Hindlimb muscle (tissue), 1 donor: ENCODE data around the gene ALK. TPM values are rescaled to one million over a fixed set of nuclear protein-coding genes. Genes with fewer than 3 reads are reported as not detected.
"Not testable (repeated sequence)": the region's sequence is repeated elsewhere in the genome, so short reads cannot be mapped to it uniquely, and the experiment has no call there.

ENCODE experiments used
- DNase-seq: peaks from one replicate; pipeline ENCODE4 v3.0.0-alpha.2; 2013
- polyA plus RNA-seq: library from polyadenylated mRNA; unstranded; fragments of 120-200 nt; gene quantifications from one replicate; pipeline ENCODE4 v1.2.1, GENCODE V29; 2013; ENCODE audit not compliant: insufficient read length

The ALK gene
- polyA plus RNA-seq, 1 donor = 0.18 TPM

GRCh38 chr2:29263886-29264285 is 657.5 kb downstream of the ALK start:
- DNase-seq = no peak

- DNase-seq = no peak
Measured at GRCh38 chr2:29262681-29263260, 658.6 kb downstream of the ALK start.

DNA sequence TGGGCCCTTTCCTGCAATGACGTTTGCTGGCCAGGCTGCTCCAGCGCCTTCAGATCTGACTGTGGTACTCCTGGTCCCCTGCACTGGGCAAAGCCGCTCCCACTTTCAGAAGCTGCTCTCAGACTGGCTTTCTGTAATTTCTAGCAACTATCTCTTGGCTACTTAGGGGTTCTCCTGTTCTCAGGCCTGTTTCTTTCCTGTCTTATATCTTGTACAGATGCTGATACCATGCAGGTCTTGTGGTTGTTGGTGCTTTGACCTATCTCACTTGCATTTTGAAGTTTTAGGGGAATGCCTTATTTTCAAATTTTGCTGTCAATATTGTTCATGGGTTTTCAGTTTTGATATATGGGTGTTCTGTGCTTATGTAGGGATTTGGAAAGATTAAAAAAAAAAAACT is 660.4 kb downstream of the ALK start:
- no peak for DNase-seq

DNA sequence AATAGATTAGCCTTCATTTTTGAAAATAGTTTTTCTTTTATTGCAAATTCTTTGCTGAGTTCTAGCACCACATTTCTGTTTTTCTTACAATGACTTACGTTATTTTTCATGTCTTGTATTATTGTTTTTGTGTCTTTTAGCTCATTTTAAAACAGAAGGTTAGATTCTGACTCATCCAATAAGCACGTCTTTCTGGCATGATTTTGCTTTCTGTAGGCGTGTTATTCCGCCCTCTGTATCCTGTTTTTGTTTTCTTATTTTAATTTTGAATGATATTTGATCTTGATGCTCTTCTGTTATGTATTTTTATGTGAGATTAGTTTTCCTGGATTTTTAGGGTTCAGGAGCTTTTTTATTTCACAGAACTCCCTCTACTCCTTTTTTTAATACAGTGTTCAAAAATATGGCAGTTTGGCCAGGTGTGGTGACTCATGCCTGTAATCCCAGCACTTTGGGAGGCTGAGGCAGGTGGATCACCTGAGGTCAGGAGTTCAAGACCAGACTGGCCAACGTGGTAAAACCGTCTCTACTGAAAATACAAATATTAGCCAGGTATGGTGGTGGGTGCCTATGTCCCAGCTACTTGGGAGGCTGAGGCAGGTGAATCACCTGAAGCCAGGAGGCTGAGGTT is 661.1 kb downstream of the ALK start:
- DNase-seq = no peak

- no peak for DNase-seq
Measured at GRCh38 chr2:29259221-29259620, 662.2 kb downstream of the ALK start.

DNA sequence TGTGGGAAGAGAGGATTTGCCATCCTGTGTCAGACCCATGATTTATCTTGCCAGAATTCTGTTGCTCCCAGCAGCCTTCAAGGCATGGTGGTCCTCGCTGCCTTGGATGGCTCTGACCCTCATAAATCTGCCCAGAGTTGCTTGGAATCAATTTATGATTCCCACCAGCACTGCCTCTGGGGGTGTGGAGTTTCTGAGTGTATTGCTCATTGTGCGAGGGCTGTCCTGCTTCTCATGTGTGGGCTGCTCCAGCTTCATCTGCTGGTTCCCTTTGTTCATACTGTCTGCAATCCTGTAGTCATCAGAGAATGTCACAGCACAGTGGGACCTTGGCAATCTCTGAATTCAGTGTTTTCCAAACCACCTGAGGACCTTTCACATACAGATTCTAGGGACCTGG is 666.4 kb downstream of the ALK start:
- DNase-seq = no peak

GRCh38 chr2:29253495-29254275 is 667.7 kb downstream of the ALK start:
- DNase-seq = not testable (repeated sequence)

- no peak for DNase-seq
Measured at GRCh38 chr2:29253026-29253425, 668.4 kb downstream of the ALK start.

DNA sequence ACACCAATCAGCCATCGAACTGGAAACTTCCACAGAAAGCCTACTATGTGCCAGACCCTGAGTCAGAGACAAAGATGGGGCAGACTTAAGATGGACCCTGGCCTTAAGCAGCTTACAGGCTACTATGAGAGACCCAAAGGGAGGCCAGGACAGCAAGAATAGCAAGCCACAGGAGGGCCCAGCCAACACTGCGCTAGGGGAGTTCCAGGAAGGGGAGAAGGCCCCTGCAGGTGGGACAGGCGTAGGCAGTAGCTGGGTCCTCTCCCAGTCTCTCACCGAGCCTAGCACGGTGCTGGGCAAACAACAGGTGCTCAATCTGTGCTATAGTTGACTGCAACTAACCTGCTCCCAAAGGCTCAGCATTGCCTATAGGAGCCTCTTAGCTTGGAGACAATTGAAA is 670.0 kb downstream of the ALK start:
- no peak for DNase-seq

DNA sequence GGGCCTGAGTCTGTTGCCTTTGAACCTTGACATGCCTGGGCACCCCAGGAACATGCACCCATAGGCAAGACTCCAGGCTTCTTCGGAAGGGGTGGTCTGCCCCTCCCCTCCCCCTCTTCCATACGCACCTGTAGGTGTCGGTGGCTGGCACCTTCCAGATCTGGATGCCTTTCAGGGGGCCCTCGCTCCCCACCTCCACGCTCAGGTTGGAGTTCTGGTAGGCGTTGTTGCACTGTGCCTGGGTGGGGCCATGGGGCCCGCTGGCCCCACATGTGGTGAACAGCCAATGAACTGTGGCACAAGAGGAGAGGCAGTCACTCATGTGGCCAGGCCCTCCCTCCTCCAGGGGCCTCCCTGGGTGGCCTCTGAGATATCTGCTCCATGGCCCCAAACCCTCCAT is 670.4 kb downstream of the ALK start:
- DNase-seq = no peak

DNA sequence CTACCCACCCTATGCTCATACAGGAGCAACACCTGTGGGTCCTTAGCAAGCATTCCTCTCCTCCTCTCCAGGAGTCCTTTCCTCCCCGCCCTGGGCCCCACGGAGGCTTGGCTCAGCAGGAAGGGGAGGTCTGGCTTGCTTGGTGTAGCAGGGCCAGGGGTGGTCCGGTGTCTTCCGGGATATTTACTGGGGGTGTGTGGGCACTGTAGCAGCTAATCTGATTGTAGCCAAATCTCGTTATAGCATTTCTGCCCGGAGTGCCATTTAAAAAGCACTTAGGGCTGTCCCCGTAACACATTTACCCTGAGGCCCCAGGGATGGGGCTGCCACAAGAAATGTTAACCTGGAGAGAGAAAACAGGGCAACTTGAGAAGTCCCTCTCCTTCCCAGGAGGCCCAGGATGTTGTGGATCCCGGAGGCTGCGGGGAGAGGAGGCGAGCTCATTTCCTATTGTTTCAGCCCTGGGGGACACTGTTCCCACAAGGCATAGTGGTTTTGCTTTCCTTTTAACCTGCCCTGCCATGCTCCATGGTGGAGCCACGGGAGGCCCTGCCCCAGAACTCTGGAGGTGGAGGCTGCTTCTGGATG is 671.6 kb downstream of the ALK start:
- DNase-seq = no peak

DNA sequence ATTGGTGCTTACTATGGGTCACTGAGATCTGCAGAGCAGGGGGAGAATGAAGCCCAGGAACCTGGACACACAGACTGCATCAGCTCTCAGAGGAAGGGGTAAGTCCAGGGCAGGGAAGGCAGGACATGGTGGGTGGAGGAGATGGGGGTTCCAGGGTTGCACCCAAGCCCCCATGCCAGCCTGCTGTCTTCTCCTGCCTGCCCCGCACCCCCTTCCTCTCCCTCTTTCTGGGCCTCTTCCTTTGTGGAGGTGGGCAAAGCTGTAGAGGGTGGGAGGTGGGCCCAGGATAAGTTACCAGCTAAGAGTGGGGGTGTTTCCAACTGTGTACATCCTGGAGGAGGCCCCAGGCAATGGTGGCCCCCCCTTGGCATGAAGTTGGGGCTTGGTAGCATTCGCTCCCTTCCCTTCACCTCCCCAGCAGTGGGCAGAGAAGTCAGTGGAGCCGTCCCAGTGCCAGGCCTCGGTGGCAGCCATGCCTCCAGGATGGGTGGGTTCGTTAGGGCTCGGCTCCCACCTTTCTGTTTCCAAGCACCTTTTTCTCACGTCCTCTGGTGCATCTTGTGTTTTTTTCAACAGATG is 674.0 kb downstream of the ALK start:
- DNase-seq = no peak

GRCh38 chr2:29246383-29247300 is 674.7 kb downstream of the ALK start:
- no peak for DNase-seq

- DNase-seq = no peak
Measured at GRCh38 chr2:29245742-29246382, 675.5 kb downstream of the ALK start.

DNA sequence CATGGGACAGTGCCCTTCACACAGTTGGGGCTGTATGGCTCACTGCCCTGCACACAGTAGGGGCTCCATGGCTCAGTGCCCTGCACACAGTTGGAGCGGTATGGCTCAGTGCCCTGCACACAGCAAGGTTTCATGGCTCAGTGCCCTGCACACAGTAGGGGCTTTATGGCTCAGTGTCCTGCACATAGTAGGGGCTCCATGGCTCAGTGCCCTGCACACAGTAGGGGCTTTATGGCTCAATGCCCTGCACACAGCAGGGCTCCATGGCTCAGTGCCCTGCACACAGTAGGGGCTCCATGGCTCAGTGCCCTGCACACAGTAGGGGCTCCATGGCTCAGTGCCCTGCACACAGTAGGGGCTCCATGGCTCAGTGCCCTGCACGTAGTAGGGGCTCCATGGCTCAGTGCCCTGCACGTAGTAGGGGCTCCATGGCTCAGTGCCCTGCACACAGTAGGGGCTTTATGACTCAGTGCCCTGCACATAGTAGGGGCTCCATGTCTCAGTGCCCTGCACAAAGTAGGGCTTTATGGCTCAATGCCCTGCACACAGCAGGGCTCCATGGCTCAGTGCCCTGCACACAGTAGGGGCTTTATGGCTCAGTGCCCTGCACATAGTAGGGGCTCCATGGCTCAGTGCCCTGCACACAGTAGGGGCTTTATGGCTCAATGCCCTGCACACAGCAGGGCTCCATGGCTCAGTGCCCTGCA is 676.2 kb downstream of the ALK start:
- not testable (repeated sequence) for DNase-seq

GRCh38 chr2:29242621-29243375 is 678.6 kb downstream of the ALK start:
- DNase-seq = no peak

DNA sequence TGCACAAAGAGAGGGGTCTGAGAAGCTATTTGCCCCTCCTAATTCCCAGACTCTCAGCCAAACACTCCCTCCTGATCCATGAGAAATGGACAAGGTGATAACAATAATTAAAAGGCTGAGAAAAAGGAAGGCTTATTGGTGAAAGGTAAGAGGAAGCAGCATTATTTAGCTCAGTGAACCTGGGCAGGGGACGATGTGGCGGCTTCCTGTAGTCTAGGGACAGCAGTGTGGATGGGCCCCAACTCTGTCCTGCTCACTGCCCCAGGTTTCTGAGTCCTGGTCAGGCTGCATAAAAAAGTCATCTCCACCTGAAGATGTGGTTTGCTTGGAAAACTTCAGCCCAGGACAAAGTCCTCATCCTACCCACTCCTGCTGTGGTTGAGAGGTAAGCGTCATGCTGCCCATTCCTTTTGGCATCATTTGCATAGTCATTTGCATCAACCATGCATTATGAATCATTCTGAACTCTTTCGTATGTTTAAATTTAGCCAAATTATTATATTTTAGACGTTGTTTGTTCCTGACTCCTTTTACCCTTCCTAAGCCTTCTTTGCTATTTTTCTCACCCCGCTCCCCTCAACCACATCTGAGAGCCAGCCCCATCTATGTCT is 679.3 kb downstream of the ALK start:
- no peak for DNase-seq

DNA sequence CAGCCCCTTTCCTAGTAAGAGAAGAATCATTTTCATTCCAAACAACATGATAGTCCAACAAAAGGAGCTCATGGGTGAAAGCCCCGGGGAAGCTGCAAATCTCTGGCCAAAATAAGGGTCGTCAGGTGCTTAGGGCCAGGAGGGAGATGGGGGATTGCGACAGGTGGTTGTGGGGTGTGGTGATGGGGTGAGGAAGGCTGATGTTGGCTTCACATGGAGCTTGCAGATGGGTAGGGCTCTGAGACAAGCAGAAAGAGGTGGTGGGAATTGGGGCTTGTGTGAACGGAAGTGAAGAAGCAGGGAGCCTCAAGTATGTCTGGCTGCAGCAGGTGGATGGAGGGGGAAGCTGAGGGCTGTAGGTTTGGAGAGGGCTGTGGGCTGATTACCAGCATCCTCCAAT is 680.0 kb downstream of the ALK start:
- DNase-seq = no peak

GRCh38 chr2:29240601-29241000 is 680.8 kb downstream of the ALK start:
- DNase-seq = no peak
